IPS DF 6.9 (cell line): Measurements from ENCODE around the gene PDZD11.
"Not testable (repeated sequence)": the region's sequence is repeated elsewhere in the genome, so short reads cannot be mapped to it uniquely, and the experiment has no call there.

ENCODE experiments used
- DNase-seq: peaks from one replicate; pipeline ENCODE4 v3.0.0-alpha.2; 2013; ENCODE audit warnings: low read depth, low spot score
- H3K27ac ChIP-seq: one replicate; pipeline ENCODE4 v1.5.1; 2013; ENCODE audit warnings: low read length, control low read depth
- H3K27me3 ChIP-seq: 2 replicates; pipeline ENCODE4 v1.6.1; 2013; ENCODE audit warnings: mild to moderate bottlenecking, low read length; ENCODE audit not compliant: control insufficient read depth, insufficient read depth
- H3K36me3 ChIP-seq: 2 replicates; pipeline ENCODE4 v1.6.1; 2013; ENCODE audit warnings: low read length; ENCODE audit not compliant: control insufficient read depth, insufficient read depth
- H3K4me1 ChIP-seq: 2 replicates; pipeline ENCODE4 v1.6.1; 2013; ENCODE audit warnings: low read length; ENCODE audit not compliant: control insufficient read depth, insufficient read depth
- H3K4me3 ChIP-seq: 2 replicates; pipeline ENCODE4 v1.5.1; 2013; ENCODE audit warnings: mild to moderate bottlenecking, low read length
- H3K9me3 ChIP-seq: 2 replicates; pipeline ENCODE4 v1.6.1; 2013; ENCODE audit warnings: low read length, inconsistent platforms; ENCODE audit not compliant: control insufficient read depth, insufficient read depth
- WGBS: extraction: QIAGEN DNeasy Blood & Tissue Kit; methylation state at CpG from one replicate; pipeline ENCODE4 v1.1.7; 2013; ENCODE audit warnings: mixed read lengths, missing lambda C conversion rate; ENCODE audit not compliant: insufficient read length, insufficient coverage; 5-methylcytosine and 5-hydroxymethylcytosine counted together

PDZD11 gene

GRCh38 chrX:70293621-70294020, 3.9 kb upstream of the PDZD11 start:
- Histone ChIP-seq H3K4me3 (no peak overlapping the region), H3K9me3 (no peaks in the 10 kb centered on the region), H3K4me1 (no peaks in the 10 kb centered on the region), H3K27ac (no peak overlapping the region), H3K27me3 (no peaks in the 10 kb centered on the region), H3K36me3 (no peaks in the 10 kb centered on the region)
- DNase-seq, result no peak
- WGBS, result 100% methylated on average over 2 of the region's 5 CpGs

GRCh38 chrX:70292788-70293187, 3.1 kb upstream of the PDZD11 start:
- Histone ChIP-seq H3K4me3 (no peak overlapping the region), H3K36me3 (no peaks in the 10 kb centered on the region; the same call in 1 of the 2 replicates), H3K27me3 (no peaks in the 10 kb centered on the region), H3K9me3 (no peaks in the 10 kb centered on the region), H3K4me1 (no peaks in the 10 kb centered on the region), H3K27ac (no peak overlapping the region)
- WGBS, result no CpG with 5 or more reads among the region's 1 CpG
- no peak for DNase-seq

DNA sequence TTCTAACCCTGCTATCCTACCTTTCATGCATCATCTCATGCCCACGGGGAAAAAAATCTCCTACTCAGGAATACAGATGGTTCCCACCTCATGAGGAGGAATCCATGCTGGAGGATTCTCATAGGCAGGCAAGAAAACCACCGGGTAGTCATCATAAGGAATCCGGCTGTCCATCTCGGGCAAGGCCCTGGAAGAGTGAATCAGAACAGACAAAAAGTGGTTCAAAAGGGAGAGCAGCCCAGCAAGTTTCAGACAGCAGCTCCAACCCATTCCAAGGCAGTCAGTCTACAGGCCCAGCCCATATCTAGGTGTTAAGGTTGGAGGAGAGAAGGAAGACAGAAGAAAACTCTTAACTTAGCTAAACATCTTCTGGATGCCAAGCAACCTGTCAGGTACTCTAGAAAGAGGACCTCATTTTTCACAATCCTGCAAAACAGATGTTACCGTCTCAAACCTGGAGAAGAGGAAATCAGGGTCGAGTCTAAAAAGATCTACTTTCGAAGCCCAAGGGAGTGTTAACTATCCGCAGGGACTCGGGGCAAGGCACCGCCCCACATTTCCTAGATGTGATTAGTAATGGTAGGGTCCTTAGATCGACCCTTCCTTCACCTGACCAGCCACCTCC, 447 bp downstream of the PDZD11 start:
- WGBS, result no CpG with 5 or more reads among the region's 11 CpGs
- Histone ChIP-seq H3K27ac (no peak overlapping the region), H3K36me3 (no peaks in the 10 kb centered on the region; the same call in 1 of the 2 replicates)

GRCh38 chrX:70281951-70282350, 7.8 kb downstream of the PDZD11 start, which contains the start of gene RAB41:
Gene RAB41, plus strand, starts transcription at chrX:70282172. Its CDS starts 46 bp downstream, at chrX:70282218.
- no peak for DNase-seq
- H3K9me3 ChIP-seq, result no peaks in the 10 kb centered on the region
- no peaks in the 10 kb centered on the region for H3K4me1 ChIP-seq
- H3K27me3 ChIP-seq, result no peaks in the 10 kb centered on the region
- H3K4me3 ChIP-seq, result no peak within 1 kb of the TSS
- no CpG with 5 or more reads among the region's 21 CpGs for WGBS
- no peak within 1 kb of the TSS for H3K27ac ChIP-seq
- H3K36me3 ChIP-seq, result no peaks in the 10 kb centered on the region

More for the DNA sequence above, 447 bp downstream of the PDZD11 start:
- Histone ChIP-seq H3K9me3 (no peaks in the 10 kb centered on the region), H3K4me1 (no peaks in the 10 kb centered on the region), H3K4me3 (peak overlapping the region; percentile 99), H3K27me3 (no peaks in the 10 kb centered on the region)
- DNase-seq, result no peak

DNA sequence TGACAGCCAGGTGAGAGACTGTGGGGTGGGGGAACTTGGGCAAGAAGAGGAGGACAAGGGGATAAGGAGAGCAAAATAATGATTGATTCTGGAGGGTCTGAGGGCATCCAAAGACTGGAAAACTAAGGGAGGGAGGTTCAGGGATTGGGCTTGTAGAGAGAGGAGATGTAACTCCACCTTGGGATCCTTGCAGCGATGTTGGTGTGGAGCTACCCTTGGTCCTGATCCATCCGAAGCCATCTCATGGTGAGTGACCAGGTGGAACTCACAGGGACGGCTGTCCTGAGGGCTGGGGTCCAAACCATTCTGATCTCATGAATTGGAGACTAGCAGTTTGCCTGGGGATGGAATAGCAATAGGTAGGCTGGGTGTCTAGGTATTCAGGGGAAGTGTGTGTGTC, 9.2 kb downstream of the PDZD11 start:
- no peak overlapping the region for H3K27ac ChIP-seq
- no peaks in the 10 kb centered on the region for H3K36me3 ChIP-seq
- H3K4me3 ChIP-seq, result no peak overlapping the region
- H3K4me1 ChIP-seq, result no peaks in the 10 kb centered on the region
- no peaks in the 10 kb centered on the region for H3K27me3 ChIP-seq
- DNase-seq, result no peak
- WGBS, result no CpG with 5 or more reads among the region's 3 CpGs
- no peaks in the 10 kb centered on the region for H3K9me3 ChIP-seq

DNA sequence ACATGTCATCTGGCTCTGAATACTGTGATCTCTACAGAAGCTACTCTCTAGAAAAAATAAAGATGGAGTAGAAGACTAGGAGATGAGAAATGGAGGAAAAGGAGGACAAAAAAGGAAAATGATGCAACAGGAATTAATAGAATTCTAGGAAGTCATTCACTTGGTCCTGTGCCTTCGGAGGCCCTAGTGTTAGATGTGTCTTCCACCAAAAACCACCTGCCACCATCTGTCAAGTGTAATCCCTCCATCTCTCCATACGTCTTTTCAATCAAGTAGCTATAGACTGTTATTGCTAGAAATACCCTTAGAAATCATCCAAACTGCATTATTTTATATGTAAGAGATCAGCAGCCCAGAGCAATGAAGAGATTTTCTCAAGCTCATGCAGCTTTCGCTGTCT, 10.6 kb downstream of the PDZD11 start:
- no CpG with 5 or more reads among the region's 3 CpGs for WGBS
- DNase-seq, result no peak
- Histone ChIP-seq H3K36me3 (no peaks in the 10 kb centered on the region), H3K27me3 (no peaks in the 10 kb centered on the region), H3K27ac (no peak overlapping the region), H3K4me3 (no peak overlapping the region), H3K4me1 (no peaks in the 10 kb centered on the region), H3K9me3 (no peaks in the 10 kb centered on the region)

DNA sequence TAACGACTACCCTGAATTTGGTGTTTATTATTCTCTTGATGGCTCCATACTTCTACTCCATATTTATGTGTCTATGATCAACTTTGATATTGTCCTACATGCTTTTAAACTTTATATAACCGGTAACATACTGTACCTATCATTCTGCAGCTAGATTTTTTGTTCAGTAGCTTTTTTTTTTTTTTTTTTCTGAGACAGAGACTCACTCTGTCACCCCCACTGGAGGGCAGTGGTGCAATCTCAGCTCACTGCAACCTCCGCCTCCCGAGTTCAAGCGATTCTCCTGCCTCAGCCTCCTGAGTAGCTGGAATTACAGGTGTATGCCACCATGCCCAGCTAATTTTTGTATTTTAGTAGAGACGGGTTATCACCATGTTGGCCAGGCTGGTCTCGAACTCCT, 15.7 kb downstream of the PDZD11 start:
- H3K4me3 ChIP-seq, H3K27ac ChIP-seq, H3K9me3 ChIP-seq, DNase-seq, H3K36me3 ChIP-seq, H3K4me1 ChIP-seq, H3K27me3 ChIP-seq: not testable (repeated sequence)
- no CpG with 5 or more reads among the region's 7 CpGs for WGBS

DNA sequence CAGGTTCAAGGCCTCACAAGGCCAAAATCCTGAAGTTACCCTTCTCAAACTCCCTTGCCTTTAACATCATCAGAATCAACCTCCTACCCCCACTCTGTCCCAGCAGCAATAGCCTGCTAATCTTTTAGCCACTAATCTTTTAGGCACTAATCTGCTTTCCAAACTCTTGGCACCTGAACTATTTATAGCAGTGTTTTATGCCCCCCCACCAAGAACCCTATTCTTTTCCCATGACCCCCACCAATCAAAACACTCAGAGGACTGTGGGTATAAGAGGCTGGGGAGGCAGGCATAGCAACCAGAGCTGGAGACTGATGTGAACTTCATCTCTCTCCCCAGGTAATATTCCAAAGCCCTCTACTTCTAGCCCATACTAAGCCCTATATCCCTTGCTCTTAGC, 21.7 kb downstream of the PDZD11 start, which contains the start of gene ARR3:
TSS of gene ARR3 (plus strand) at position 301 of the 400 bp plus-strand sequence. CDS start 1,052 bp downstream, outside the sequence.
- Histone ChIP-seq H3K27me3 (no peaks in the 10 kb centered on the region), H3K4me1 (no peaks in the 10 kb centered on the region), H3K4me3 (no peak within 1 kb of the TSS), H3K9me3 (no peaks in the 10 kb centered on the region), H3K27ac (no peak within 1 kb of the TSS), H3K36me3 (no peaks in the 10 kb centered on the region)
- no peak for DNase-seq

- H3K27ac ChIP-seq, result no peak overlapping the region
- H3K4me1 ChIP-seq, result no peaks in the 10 kb centered on the region
- no peaks in the 10 kb centered on the region for H3K27me3 ChIP-seq
- H3K4me3 ChIP-seq, result no peak overlapping the region
- WGBS, result no CpG with 5 or more reads among the region's 3 CpGs
- no peaks in the 10 kb centered on the region for H3K36me3 ChIP-seq
- DNase-seq, result no peak
- H3K9me3 ChIP-seq, result no peaks in the 10 kb centered on the region
These were observed 24.9 kb downstream of the PDZD11 start for GRCh38 chrX:70264784-70265183.

- H3K27me3 ChIP-seq, result no peaks in the 10 kb centered on the region
- no peak overlapping the region for H3K27ac ChIP-seq
- peak; percentile 22 for DNase-seq
- H3K9me3 ChIP-seq, result no peaks in the 10 kb centered on the region
- no peaks in the 10 kb centered on the region for H3K36me3 ChIP-seq
- no peaks in the 10 kb centered on the region for H3K4me1 ChIP-seq
- H3K4me3 ChIP-seq, result no peak overlapping the region
- no CpG with 5 or more reads among the region's 7 CpGs for WGBS
These were observed 26.7 kb downstream of the PDZD11 start for GRCh38 chrX:70262952-70263567.

- no peaks in the 10 kb centered on the region for H3K36me3 ChIP-seq
- no CpG with 5 or more reads among the region's 4 CpGs for WGBS
- no peaks in the 10 kb centered on the region for H3K9me3 ChIP-seq
- no peaks in the 10 kb centered on the region for H3K27me3 ChIP-seq
- no peak for DNase-seq
- H3K4me1 ChIP-seq, result no peaks in the 10 kb centered on the region
- no peak within 1 kb of the TSS for H3K27ac ChIP-seq
- no peak within 1 kb of the TSS for H3K4me3 ChIP-seq
These were observed 29.6 kb downstream of the PDZD11 start, which contains the start of gene P2RY4 for GRCh38 chrX:70260104-70260503. Gene P2RY4, minus strand, starts transcription at chrX:70260204. Its CDS starts 580 bp downstream, at chrX:70259624.
